IMR-90 (cell line): ENCODE results near the gene CTSO. TPM values are rescaled to one million over a fixed set of nuclear protein-coding genes. Genes with fewer than 3 reads are reported as not detected.

Source experiments
- ATAC-seq: fragments of 200-7000 bp; cut with Tn5 transposase; 2 replicates; pipeline ENCODE4 v1.9.1; 2020; ENCODE audit warnings: low read depth, mild to moderate bottlenecking, moderate library complexity
- BruUV-seq: library from RNA; stranded (reverse); fragments of 400-500 nt; replicated peaks from 2 replicates; lab custom pipeline; 2021; lab: Mats Ljungman, UMichigan
- CTCF ChIA-PET: fragments of 300-600 bp; formaldehyde crosslinking; extraction: SDS; loops from one replicate; lab custom pipeline; 2021; ENCODE audit warnings: antibody characterized with exemption; lab: Yijun Ruan, JAX
- POLR2A ChIA-PET: fragments of 300-600 bp; sonication (Branson Sonifier 250); formaldehyde crosslinking; loops from one replicate; lab custom pipeline; 2022; ENCODE audit warnings: antibody characterized with exemption; ENCODE audit not compliant: unreplicated experiment; lab: Charles Lee
- DNase-seq: peaks from one replicate; pipeline ENCODE4 v3.0.0; 2013
- H2AFZ ChIP-seq: replicated peaks from 2 replicates; pipeline ENCODE3; 2013; ENCODE audit warnings: low read length, mild to moderate bottlenecking; ENCODE audit not compliant: poor library complexity
- H2AK5ac ChIP-seq: 2 replicates; pipeline ENCODE4 v1.6.1; 2013; ENCODE audit warnings: low read depth, low read length, inconsistent platforms
- H2AK9ac ChIP-seq: replicated peaks from 2 replicates; pipeline ENCODE3; 2013; ENCODE audit warnings: mild to moderate bottlenecking, low read depth, low read length, moderate library complexity; ENCODE audit not compliant: poor library complexity
- H2BK120ac ChIP-seq: 2 replicates; pipeline ENCODE4 v1.6.1; 2013; ENCODE audit warnings: low read depth, low read length, inconsistent platforms
- H2BK15ac ChIP-seq: 3 replicates; pipeline ENCODE4 v1.6.1; 2013; ENCODE audit warnings: low read depth, low read length, inconsistent platforms
- H2BK20ac ChIP-seq: 2 replicates; pipeline ENCODE4 v1.6.1; 2013; ENCODE audit warnings: low read depth, mild to moderate bottlenecking, inconsistent platforms, low read length, moderate library complexity
- H2BK5ac ChIP-seq: 2 replicates; pipeline ENCODE4 v1.6.1; 2013; ENCODE audit warnings: mild to moderate bottlenecking, low read depth, low read length, inconsistent platforms; ENCODE audit not compliant: poor library complexity, severe bottlenecking
- H3K14ac ChIP-seq: replicated peaks from 2 replicates; pipeline ENCODE4 v1.6.1; 2013; ENCODE audit warnings: low read depth, low read length, inconsistent platforms
- H3K18ac ChIP-seq: 2 replicates; pipeline ENCODE4 v1.6.1; 2013; ENCODE audit warnings: low read depth, low read length, control low read depth
- H3K23ac ChIP-seq: 2 replicates; pipeline ENCODE4 v1.6.1; 2013; ENCODE audit warnings: low read depth, low read length, inconsistent platforms
- H3K27ac ChIP-seq: 2 replicates; pipeline ENCODE4 v1.5.1; 2013; ENCODE audit warnings: mild to moderate bottlenecking, control low read depth, low read length; ENCODE audit not compliant: insufficient read depth
- H3K27me3 ChIP-seq: 2 replicates; pipeline ENCODE4 v1.6.1; 2013; ENCODE audit warnings: low read length; ENCODE audit not compliant: control insufficient read depth, insufficient read depth
- H3K36me3 ChIP-seq: 2 replicates; pipeline ENCODE4 v1.6.1; 2013; ENCODE audit warnings: low read length, mixed read lengths; ENCODE audit not compliant: control insufficient read depth, insufficient read depth
- H3K4ac ChIP-seq: 2 replicates; pipeline ENCODE4 v1.6.1; 2013; ENCODE audit warnings: low read depth, low read length, inconsistent platforms
- H3K4me1 ChIP-seq: 2 replicates; pipeline ENCODE4 v1.6.1; 2013; ENCODE audit warnings: low read length, mixed read lengths; ENCODE audit not compliant: control insufficient read depth, insufficient read depth
- H3K4me2 ChIP-seq: 2 replicates; pipeline ENCODE4 v1.6.1; 2013; ENCODE audit warnings: low read depth, mild to moderate bottlenecking, control low read depth, low read length, moderate library complexity
- H3K4me3 ChIP-seq: 2 replicates; pipeline ENCODE4 v1.5.1; 2013; ENCODE audit warnings: low read depth, mild to moderate bottlenecking, control low read depth, low read length, moderate library complexity; ENCODE audit not compliant: insufficient read depth
- H3K56ac ChIP-seq: 2 replicates; pipeline ENCODE4 v1.6.1; 2013; ENCODE audit warnings: low read length, inconsistent platforms; ENCODE audit not compliant: insufficient read depth; ENCODE audit errors: extremely low read depth
- H3K79me1 ChIP-seq, 2 experiments: 2 replicates each; pipeline ENCODE4 v1.6.1; 2013; ENCODE audit warnings: low read length in 2 of 2, inconsistent platforms in 1 of 2, low read depth in 1 of 2
- H3K9ac ChIP-seq: 2 replicates; pipeline ENCODE4 v1.6.1; 2013; ENCODE audit warnings: low read depth, low read length, control low read depth
- H3K9me1 ChIP-seq: 2 replicates; pipeline ENCODE4 v1.6.1; 2013; ENCODE audit warnings: low read length, inconsistent platforms; ENCODE audit not compliant: insufficient read depth
- H3K9me3 ChIP-seq: 2 replicates; pipeline ENCODE4 v1.6.1; 2013; ENCODE audit warnings: low read length; ENCODE audit not compliant: control insufficient read depth, insufficient read depth
- H4K20me1 ChIP-seq: 2 replicates; pipeline ENCODE4 v1.6.1; 2013; ENCODE audit warnings: low read length, inconsistent platforms; ENCODE audit not compliant: insufficient read depth
- H4K5ac ChIP-seq: 2 replicates; pipeline ENCODE4 v1.6.1; 2013; ENCODE audit warnings: mild to moderate bottlenecking, low read depth, low read length, control low read depth
- H4K8ac ChIP-seq, 2 experiments: 2 replicates each; pipeline ENCODE4 v1.6.1; 2013; ENCODE audit warnings: low read depth in 2 of 2, low read length in 2 of 2, control low read depth in 1 of 2, inconsistent platforms in 1 of 2
- H4K91ac ChIP-seq: 2 replicates; pipeline ENCODE4 v1.6.1; 2013; ENCODE audit warnings: low read depth, low read length, inconsistent platforms; ENCODE audit not compliant: insufficient read depth
- BHLHE40 ChIP-seq: fragments of 150-350 bp; IDR thresholded peaks from 2 replicates; pipeline ENCODE4 v1.6.1; 2016; ENCODE audit warnings: mild to moderate bottlenecking, low read depth, low read length
- CEBPB ChIP-seq: IDR thresholded peaks from 2 replicates; pipeline ENCODE4 v1.6.1; 2012; ENCODE audit warnings: low read depth, low read length, improper control_type of control experiment
- MAFK ChIP-seq: IDR thresholded peaks from 2 replicates; pipeline ENCODE4 v1.6.1; 2012; ENCODE audit warnings: low read depth, low read length, improper control_type of control experiment
- MXI1 ChIP-seq: IDR thresholded peaks from 2 replicates; pipeline ENCODE4 v1.6.1; 2012; ENCODE audit warnings: low read depth, mild to moderate bottlenecking, low read length, moderate library complexity, borderline replicate concordance
- NFE2L2 ChIP-seq: fragments of 150-350 bp; IDR thresholded peaks from 2 replicates; pipeline ENCODE4 v1.6.1; 2016; ENCODE audit warnings: low read depth, mild to moderate bottlenecking, low read length
- POLR2A ChIP-seq: IDR thresholded peaks from 2 replicates; pipeline ENCODE4 v1.6.1; 2012; ENCODE audit warnings: mild to moderate bottlenecking, low read depth, low read length
- RAD21 ChIP-seq: IDR thresholded peaks from 2 replicates; pipeline ENCODE4 v1.6.1; 2012; ENCODE audit warnings: low read length, improper control_type of control experiment
- RFX5 ChIP-seq: IDR thresholded peaks from 2 replicates; pipeline ENCODE4 v1.8.0; 2012; ENCODE audit warnings: low read depth, mild to moderate bottlenecking, low read length, moderate library complexity
- SMC3 ChIP-seq: fragments of 150-350 bp; IDR thresholded peaks from 2 replicates; pipeline ENCODE4 v1.6.1; 2016; ENCODE audit warnings: low read depth, mild to moderate bottlenecking, antibody characterized with exemption, low read length, moderate library complexity
- WGBS, 2 experiments: methylation state at CpG; one replicate each; pipeline versions ENCODE4 v1.1.5 to v1.1.7; 2013; ENCODE audit warnings: missing lambda C conversion rate in 2 of 2; ENCODE audit not compliant: insufficient read length in 1 of 2; ENCODE audit errors: extremely low coverage in 2 of 2; 5-methylcytosine and 5-hydroxymethylcytosine counted together
- dilution Hi-C: fragments of 300-500 bp; cut with HindIII; formaldehyde crosslinking; loops from one replicate; pipeline ENCODE4 v1.14.3; 2018; ENCODE audit warnings: low sequenced_read_pairs; ENCODE audit not compliant: unreplicated experiment
- in situ Hi-C: fragments of 300-500 bp; cut with MboI; formaldehyde crosslinking; loops from 3 replicates; pipeline ENCODE4 v1.14.3; 2019; ENCODE audit warnings: low sequenced_read_pairs, inconsistent platforms, mixed read lengths
- intact Hi-C: fragments of 100-400 bp; cut with micrococcal nuclease; formaldehyde crosslinking; loops from 2 replicates; pipeline ENCODE4 v1.10.0; 2022
- polyA plus RNA-seq, 3 experiments: library from polyadenylated mRNA; depleted of rRNA; stranded (reverse); fragments of >200 nt; gene quantifications; 2 replicates each; pipeline ENCODE4 v1.2.3, GENCODE V29; 2012; ENCODE audit warnings: low replicate concordance in 1 of 3
- total RNA-seq: library from RNA; depleted of rRNA; stranded (reverse); fragments of >200 nt; gene quantifications from 2 replicates; pipeline ENCODE4 v1.2.3, GENCODE V29; 2012
- TF ChIP-seq, protein P1 (sequence below): fragments of 150-350 bp; IDR thresholded peaks from 2 replicates; pipeline ENCODE4 v1.6.1; 2017; ENCODE audit warnings: mild to moderate bottlenecking, antibody characterized with exemption, low read length, low read depth
- TF ChIP-seq, protein P2 (sequence below): fragments of 150-350 bp; IDR thresholded peaks from 2 replicates; pipeline ENCODE4 v1.6.1; 2016; ENCODE audit warnings: low read depth, mild to moderate bottlenecking, low read length, moderate library complexity, borderline replicate concordance

The CTSO gene
- total and polyA plus RNA-seq, 2 of the 4 experiments (the other 2 are of a cell fraction), result 2.9 to 3.9 TPM

DNA sequence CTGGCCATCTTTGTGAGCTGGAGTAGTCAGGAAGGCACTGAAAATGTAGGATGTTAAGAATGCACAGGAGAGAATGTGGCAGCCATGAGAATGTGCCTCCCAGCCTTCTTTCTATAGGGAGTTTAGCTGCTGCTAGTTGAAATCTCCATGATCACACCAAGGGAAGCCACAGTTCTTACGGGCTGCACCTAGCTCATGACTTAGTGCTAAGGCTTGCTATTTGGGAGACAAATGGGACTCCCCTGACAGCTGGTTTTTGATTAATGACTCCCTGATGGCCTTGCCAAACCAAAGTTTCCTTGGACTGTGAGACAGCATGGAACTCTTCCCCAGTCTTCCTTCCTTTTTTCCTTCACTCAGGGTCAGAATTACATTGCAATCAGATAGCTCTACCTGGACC is 9.2 kb downstream of the CTSO start:
- intact Hi-C loops, result no loop called here
- Histone ChIP-seq H3K79me1 (no peaks in the 10 kb centered on the region), H3K18ac (0 out of 2 replicates have a peak overlapping the region, but pooled peaks have one; percentile 52), H2BK15ac (no peak overlapping the region), H4K20me1 (no peaks in the 10 kb centered on the region), H4K5ac (no peak overlapping the region), H2AK9ac (no peak overlapping the region), H3K9me1 (no peaks in the 10 kb centered on the region), H2BK5ac (no peak overlapping the region), H2AK5ac (no peak overlapping the region), H3K4ac (no peak overlapping the region), H3K9ac (no peak overlapping the region), H3K9me3 (no peaks in the 10 kb centered on the region), H3K27me3 (no peaks in the 10 kb centered on the region), H3K23ac (no peak overlapping the region), H3K27ac (no peak overlapping the region), H3K4me1 (peaks cover 6% of the 10 kb centered on the region; the same call in 1 of the 2 replicates), H3K36me3 (no peaks in the 10 kb centered on the region; the same call in 1 of the 2 replicates), H4K8ac (no peak overlapping the region; a peak in 1 of 4 replicates), H3K4me2 (no peak overlapping the region), H2AFZ (no peak overlapping the region), H2BK120ac (no peak overlapping the region), H3K14ac (no peak overlapping the region), H4K91ac (no peak overlapping the region), H2BK20ac (no peak overlapping the region; the same call in 1 of the 2 replicates), H3K4me3 (no peak overlapping the region), H3K56ac (no peak overlapping the region)
- dilution Hi-C loops, result no loop called here
- no TSS peak for BruUV-seq
- ChIA-PET POLR2A (no interaction called here), CTCF (interaction anchor here (1.2 kb wide), 1 partner anchor 9 kb away, joined by 6 read pairs; the partner anchor contains the start of gene CTSO)
- DNase-seq (peak; percentile 40), ATAC-seq (peak; percentile 59)
- no CpG with 5 or more reads among the region's 1 CpG for WGBS, 2 experiments
- no peak for TF ChIP-seq POLR2A
- no peak for TF ChIP-seq MAFK
- TF ChIP-seq, protein P1, sequence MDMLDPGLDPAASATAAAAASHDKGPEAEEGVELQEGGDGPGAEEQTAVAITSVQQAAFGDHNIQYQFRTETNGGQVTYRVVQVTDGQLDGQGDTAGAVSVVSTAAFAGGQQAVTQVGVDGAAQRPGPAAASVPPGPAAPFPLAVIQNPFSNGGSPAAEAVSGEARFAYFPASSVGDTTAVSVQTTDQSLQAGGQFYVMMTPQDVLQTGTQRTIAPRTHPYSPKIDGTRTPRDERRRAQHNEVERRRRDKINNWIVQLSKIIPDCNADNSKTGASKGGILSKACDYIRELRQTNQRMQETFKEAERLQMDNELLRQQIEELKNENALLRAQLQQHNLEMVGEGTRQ, result no peak
- no peak for TF ChIP-seq NFE2L2
- TF ChIP-seq RFX5, result no peak
- TF ChIP-seq SMC3, result no peak
- TF ChIP-seq CEBPB, result no peak
- no peak for TF ChIP-seq BHLHE40
- TF ChIP-seq, protein P2, sequence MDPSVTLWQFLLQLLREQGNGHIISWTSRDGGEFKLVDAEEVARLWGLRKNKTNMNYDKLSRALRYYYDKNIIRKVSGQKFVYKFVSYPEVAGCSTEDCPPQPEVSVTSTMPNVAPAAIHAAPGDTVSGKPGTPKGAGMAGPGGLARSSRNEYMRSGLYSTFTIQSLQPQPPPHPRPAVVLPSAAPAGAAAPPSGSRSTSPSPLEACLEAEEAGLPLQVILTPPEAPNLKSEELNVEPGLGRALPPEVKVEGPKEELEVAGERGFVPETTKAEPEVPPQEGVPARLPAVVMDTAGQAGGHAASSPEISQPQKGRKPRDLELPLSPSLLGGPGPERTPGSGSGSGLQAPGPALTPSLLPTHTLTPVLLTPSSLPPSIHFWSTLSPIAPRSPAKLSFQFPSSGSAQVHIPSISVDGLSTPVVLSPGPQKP, result no peak
- TF ChIP-seq MXI1, result no peak
- TF ChIP-seq RAD21, result no peak
- in situ Hi-C loops, result no loop called here
